Activated CD8-positive, alpha-beta memory T cell treated with anti-CD3 and anti-CD28 coated beads, Interleukin-2, amount 10 ng/mL, durations not matched to agents 7 days and 5 days (primary cell): ENCODE data around the gene JKAMP. TPM values are rescaled to one million over a fixed set of nuclear protein-coding genes. Genes with fewer than 3 reads are reported as not detected.

ENCODE experiments used
- ATAC-seq: fragments of 150-1000 bp; cut with Tn5 transposase; one replicate; pipeline ENCODE4 v1.10.0; 2021; ENCODE audit warnings: moderate library complexity
- CTCF ChIA-PET: fragments of 350-600 bp; sonication (Branson Sonifier 250); formaldehyde crosslinking; loops from one replicate; lab custom pipeline; 2021; ENCODE audit warnings: antibody characterized with exemption; lab: Charles Lee
- DNase-seq: peaks from one replicate; pipeline ENCODE4 v3.0.0-alpha.2; 2020
- H3K27ac Mint-ChIP-seq: one replicate; pipeline ENCODE4 v1.8.0; 2021; ENCODE audit warnings: mild to moderate bottlenecking, mixed read lengths
- H3K27me3 Mint-ChIP-seq: one replicate; pipeline ENCODE4 v1.8.0; 2021; ENCODE audit warnings: mixed read lengths
- H3K36me3 Mint-ChIP-seq: one replicate; pipeline ENCODE4 v1.8.0; 2021; ENCODE audit warnings: mild to moderate bottlenecking, mixed read lengths
- H3K4me1 Mint-ChIP-seq: one replicate; pipeline ENCODE4 v1.8.0; 2021; ENCODE audit warnings: mixed read lengths
- H3K4me3 Mint-ChIP-seq: one replicate; pipeline ENCODE4 v1.8.0; 2021; ENCODE audit warnings: mild to moderate bottlenecking, moderate library complexity, mixed read lengths
- H3K9me3 Mint-ChIP-seq: one replicate; pipeline ENCODE4 v1.8.0; 2022; ENCODE audit warnings: low read depth, mixed read lengths
- total RNA-seq, 2 experiments: library from RNA; stranded (reverse); gene quantifications; one replicate each; pipeline ENCODE4 v1.2.3, GENCODE V29; 2021

Gene JKAMP
- total RNA-seq, 2 experiments from 2014 or later, result 20.3 to 25.0 TPM

DNA sequence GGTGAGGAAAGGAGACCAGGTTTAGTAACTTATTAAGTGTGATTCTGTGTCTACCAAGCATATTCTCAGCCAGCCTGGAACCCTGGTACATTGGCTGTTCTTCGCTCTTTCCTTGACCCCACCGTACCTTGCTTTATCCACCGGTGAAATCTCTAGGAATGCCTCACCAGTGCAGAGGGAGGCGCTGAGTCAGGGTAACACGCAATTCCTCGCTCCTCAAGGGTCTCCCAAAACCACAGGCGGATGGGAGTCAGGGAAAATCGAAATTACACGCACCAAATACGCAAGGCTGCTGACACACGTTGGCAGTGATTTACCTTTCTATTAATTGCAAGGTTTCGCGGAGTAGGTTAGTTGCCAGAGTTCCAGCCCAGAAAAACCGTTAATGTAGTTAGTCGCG, 954 bp upstream of the JKAMP start:
- ATAC-seq, result no peak

DNA sequence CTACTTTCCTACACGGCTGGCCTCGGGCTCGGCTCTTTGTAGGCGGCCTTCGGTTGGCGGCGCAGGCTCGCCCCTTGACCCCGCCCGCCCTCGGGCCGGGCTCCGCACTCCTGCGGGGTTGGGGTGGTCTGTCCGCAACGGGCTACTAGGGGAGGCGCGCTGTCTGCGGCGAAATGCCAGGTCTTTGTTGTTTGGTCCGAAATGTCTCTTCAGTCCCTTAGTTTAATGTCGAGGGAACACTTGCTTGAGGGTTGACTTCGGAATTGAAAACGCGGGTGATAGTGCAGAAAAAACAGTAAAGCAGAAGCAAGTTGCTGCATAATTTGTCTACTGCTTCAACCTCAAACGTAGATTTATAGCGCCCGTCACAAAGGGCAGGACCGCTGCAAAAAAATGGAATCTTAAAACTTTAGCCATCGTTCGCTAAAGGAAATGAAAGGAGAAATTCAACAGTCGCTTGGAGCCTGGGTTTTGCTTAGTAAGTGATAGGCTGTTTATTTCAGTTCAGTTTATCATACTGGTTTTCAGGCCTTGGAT, 390 bp downstream of the JKAMP start:
- ATAC-seq, result peak; percentile 72
- CTCF ChIA-PET, result interaction anchor here (0.7 to 1.9 kb wide), 9 partner anchors 10 to 681 kb away, joined by 3 to 7 read pairs (median 3); partner anchors contain the start of gene DHRS7
- Mint-ChIP-seq H3K27ac (peak overlapping the region; percentile 94), H3K4me1 (peaks cover 60% of the 10 kb centered on the region), H3K27me3 (no peaks in the 10 kb centered on the region), H3K36me3 (peaks cover 24% of the 10 kb centered on the region), H3K4me3 (peak overlapping the region; percentile 97), H3K9me3 (no peaks in the 10 kb centered on the region)
- no peak for DNase-seq

More for the DNA sequence above, 954 bp upstream of the JKAMP start:
- no peak for DNase-seq
- Mint-ChIP-seq H3K9me3 (no peaks in the 10 kb centered on the region), H3K4me3 (peak overlapping the region; percentile 97), H3K27ac (peak overlapping the region; percentile 94), H3K27me3 (no peaks in the 10 kb centered on the region), H3K4me1 (peaks cover 60% of the 10 kb centered on the region), H3K36me3 (peaks cover 18% of the 10 kb centered on the region)
- CTCF ChIA-PET, result interaction anchor here (1.3 to 1.7 kb wide), 3 partner anchors 19 to 682 kb away, joined by 3 to 7 read pairs (median 3); partner anchors contain the start of gene DHRS7

DNA sequence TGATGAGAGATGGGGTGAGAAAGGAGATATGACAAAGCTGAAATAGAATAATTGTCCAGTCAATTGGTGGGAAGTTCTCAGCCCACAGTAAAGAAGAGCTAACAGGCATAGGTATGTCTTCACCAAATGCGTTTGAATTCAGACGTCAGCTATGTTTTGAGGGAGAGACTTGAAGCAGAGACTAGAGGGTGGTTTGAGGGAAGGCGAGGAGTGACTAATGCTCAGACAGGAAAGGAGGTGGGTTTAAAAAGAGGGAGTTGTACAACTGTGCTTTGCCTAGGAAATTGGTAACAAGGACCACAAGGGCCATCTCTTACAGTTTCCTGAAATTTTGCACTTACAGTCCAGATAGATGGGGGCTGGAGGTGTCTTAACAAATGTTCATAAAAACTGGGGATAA, 6.4 kb downstream of the JKAMP start:
- peak overlapping the region; percentile 5 for H3K27ac Mint-ChIP-seq
- peaks cover 59% of the 10 kb centered on the region for H3K36me3 Mint-ChIP-seq

DNA sequence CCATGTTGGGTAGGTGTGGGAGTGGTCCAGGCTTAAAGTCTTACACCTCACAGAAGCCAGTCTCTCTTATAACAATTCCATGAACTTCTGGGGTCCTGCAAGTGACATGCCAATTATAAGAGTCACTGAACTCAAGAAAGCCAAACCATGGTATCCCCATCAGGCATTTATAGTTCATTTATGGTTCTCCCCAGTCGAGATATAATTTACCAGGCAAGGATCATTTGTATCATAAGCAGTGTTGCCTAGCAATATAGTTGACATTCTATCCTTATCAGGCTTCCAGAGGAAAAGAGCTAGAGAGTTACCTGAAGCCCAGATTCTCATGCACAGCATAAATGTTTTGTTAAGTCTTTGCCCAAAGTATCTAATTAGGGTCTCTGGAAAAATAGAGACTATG, 8.1 kb downstream of the JKAMP start:
- Mint-ChIP-seq H3K27ac (no peak overlapping the region), H3K27me3 (no peaks in the 10 kb centered on the region), H3K4me1 (peaks cover 32% of the 10 kb centered on the region), H3K4me3 (no peak overlapping the region), H3K9me3 (no peaks in the 10 kb centered on the region), H3K36me3 (peaks cover 63% of the 10 kb centered on the region)
- CTCF ChIA-PET, result interaction anchor here (1.2 kb wide), 1 partner anchor 15 kb away, joined by 3 read pairs; no protein-coding TSS in a partner anchor
- DNase-seq (no peak), ATAC-seq (no peak)

More for the DNA sequence above, 6.4 kb downstream of the JKAMP start:
- H3K4me3 Mint-ChIP-seq, result no peak overlapping the region
- CTCF ChIA-PET, result interaction anchor here (0.8 to 1.5 kb wide), 2 partner anchors 9 to 990 kb away, joined by 3 to 4 read pairs; no protein-coding TSS in a partner anchor
- DNase-seq (no peak), ATAC-seq (no peak)
- no peaks in the 10 kb centered on the region for H3K27me3 Mint-ChIP-seq
- peaks cover 33% of the 10 kb centered on the region for H3K4me1 Mint-ChIP-seq
- no peaks in the 10 kb centered on the region for H3K9me3 Mint-ChIP-seq

DNA sequence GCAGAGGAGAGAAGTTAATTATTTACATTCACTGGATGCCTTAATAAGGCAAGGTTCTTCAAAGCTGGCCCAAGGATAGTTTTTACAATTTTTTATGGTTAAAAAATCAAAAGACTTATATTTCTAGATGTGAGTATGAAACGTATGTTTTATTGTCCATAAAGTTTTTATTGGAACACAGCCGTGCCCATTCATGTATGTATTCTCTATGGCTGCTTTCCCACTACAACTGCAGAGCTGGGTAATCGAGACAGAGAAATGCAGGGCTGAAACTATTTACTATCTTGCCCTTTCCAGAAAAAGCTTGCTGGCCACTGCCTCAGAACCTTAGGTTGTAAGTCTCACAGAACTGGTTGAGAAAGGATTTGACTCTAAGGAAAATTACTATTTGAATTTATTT, 16.4 kb downstream of the JKAMP start:
- Mint-ChIP-seq H3K4me3 (no peak overlapping the region), H3K4me1 (peaks cover 11% of the 10 kb centered on the region), H3K9me3 (no peaks in the 10 kb centered on the region), H3K27ac (no peak overlapping the region), H3K27me3 (no peaks in the 10 kb centered on the region), H3K36me3 (peaks cover 22% of the 10 kb centered on the region)
- CTCF ChIA-PET, result interaction anchor here (1.2 to 1.8 kb wide), 3 partner anchors 10 to 13 kb away, joined by 3 to 4 read pairs (median 4); no protein-coding TSS in a partner anchor
- DNase-seq (no peak), ATAC-seq (no peak)

DNA sequence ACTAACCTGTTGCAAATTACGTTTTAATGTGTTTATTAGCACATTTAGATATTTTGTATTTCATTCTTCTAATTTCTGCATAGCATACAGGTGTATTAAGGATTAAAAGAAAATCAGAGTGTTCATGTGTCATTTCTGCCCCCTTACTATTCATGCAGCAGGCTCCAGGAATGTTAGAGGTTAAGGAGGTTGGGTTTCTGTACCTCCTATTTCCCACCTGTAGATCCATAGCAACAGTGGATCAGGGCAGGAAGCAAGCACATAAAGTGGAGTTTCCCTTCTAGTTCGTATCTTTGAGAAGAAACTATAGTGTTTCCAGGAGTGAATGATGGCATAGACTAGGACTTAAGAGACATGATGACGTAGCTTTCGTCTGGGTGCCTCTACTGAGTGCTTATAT, 18.9 kb downstream of the JKAMP start:
- Mint-ChIP-seq H3K27me3 (no peaks in the 10 kb centered on the region), H3K4me3 (no peak overlapping the region), H3K27ac (no peak overlapping the region), H3K4me1 (peaks cover 5% of the 10 kb centered on the region), H3K9me3 (no peaks in the 10 kb centered on the region), H3K36me3 (peaks cover 13% of the 10 kb centered on the region)
- no peak for DNase-seq
- CTCF ChIA-PET, result interaction anchor here (0.8 kb wide), 1 partner anchor 9 kb away, joined by 3 read pairs; no protein-coding TSS in a partner anchor
- ATAC-seq, result no peak

DNA sequence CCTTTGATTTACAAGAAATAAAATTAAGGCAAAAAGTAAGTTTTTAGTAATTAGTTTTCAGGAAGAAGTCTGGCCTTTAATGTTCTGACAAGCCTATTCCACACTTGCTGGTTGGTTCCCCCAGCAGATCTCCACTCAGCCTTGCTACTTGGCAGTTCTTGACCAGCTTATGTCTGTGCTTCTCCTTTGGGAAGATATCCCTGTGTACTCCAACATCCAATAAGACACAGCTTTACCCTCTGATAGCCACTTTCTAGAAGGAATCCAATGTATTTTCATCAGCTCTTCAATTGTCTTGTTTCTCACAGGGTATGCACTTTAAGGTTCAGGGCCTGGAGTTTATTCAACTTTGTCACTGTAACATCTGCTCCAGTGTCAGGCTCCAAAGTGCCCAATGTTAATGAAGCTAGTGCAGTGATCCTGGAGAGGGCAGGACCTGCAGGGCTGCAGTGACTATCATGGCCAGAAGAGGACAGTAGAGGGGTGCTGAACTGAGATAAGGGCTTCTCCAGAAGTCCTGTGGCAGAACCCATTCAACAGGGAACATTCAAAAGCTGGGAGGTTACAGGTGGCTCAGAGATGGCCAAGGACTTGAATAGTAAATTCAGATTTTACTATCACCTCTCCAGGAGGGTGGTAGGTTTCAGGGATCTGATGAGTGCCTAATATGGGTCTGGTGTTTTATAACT, 22.9 kb downstream of the JKAMP start:
- ATAC-seq, result peak; percentile 71
- Mint-ChIP-seq H3K36me3 (peaks cover 7% of the 10 kb centered on the region), H3K4me1 (peaks cover 5% of the 10 kb centered on the region), H3K9me3 (no peaks in the 10 kb centered on the region), H3K4me3 (no peak overlapping the region), H3K27ac (no peak overlapping the region), H3K27me3 (peaks cover 6% of the 10 kb centered on the region)
- CTCF ChIA-PET, result interaction anchor here (0.6 to 4.5 kb wide), 9 partner anchors 9 to 457 kb away, joined by 3 to 26 read pairs (median 3); partner anchors contain the start of genes CCDC175, JKAMP and L3HYPDH
- DNase-seq, result peak; percentile 70

DNA sequence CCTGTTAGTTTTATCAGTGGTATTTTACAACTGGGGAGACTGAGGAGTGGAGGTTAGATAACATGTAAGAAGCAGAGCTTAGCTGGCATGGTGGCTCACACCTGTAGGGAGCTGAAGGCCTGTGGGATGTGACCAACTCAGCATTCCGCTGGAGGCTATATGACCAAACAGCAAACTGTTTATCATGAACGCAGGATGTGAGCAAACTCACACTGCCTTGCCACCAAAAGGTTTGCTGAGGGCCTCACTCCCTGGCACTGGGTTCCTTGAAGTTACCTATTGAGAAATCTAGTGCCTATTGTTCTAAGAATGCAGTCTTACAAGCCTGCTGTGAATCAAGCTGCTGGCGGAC, 23.4 kb downstream of the JKAMP start:
- no peak for ATAC-seq
- H3K4me3 Mint-ChIP-seq, result no peak overlapping the region
- H3K9me3 Mint-ChIP-seq, result no peaks in the 10 kb centered on the region
- no peak overlapping the region for H3K27ac Mint-ChIP-seq
- peaks cover 6% of the 10 kb centered on the region for H3K27me3 Mint-ChIP-seq
- DNase-seq, result no peak
- H3K36me3 Mint-ChIP-seq, result peaks cover 7% of the 10 kb centered on the region
- H3K4me1 Mint-ChIP-seq, result peaks cover 5% of the 10 kb centered on the region
- CTCF ChIA-PET, result interaction anchor here (0.7 to 4.5 kb wide), 6 partner anchors 10 to 457 kb away, joined by 3 to 26 read pairs (median 3); partner anchors contain the start of genes CCDC175, JKAMP and L3HYPDH

DNA sequence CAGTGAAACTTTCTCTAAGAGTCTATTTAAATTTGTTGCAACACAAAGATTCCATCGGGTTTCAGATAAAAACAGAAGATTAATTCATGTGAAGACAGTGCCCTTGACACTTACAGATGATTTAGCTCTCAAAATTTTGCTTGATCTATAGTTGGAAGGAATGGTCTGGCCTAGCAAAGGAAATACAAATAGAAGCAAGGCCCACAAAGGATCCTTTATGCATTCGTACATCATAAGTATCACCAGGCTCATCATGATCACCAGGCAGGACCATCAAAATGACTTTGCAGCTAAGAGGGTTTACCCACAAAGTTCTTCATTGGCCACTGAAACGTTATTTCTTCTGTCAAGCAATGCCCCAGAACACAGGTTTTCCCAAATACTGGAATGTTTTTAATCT, 24.8 kb downstream of the JKAMP start:
- Mint-ChIP-seq H3K27me3 (peaks cover 6% of the 10 kb centered on the region), H3K9me3 (no peaks in the 10 kb centered on the region), H3K4me3 (no peak overlapping the region), H3K36me3 (peaks cover 2% of the 10 kb centered on the region), H3K4me1 (peaks cover 5% of the 10 kb centered on the region), H3K27ac (no peak overlapping the region)
- DNase-seq (no peak), ATAC-seq (no peak)
- CTCF ChIA-PET, result interaction anchor here (0.9 to 4.5 kb wide), 3 partner anchors 11 to 68 kb away, joined by 3 to 26 read pairs (median 3); partner anchors contain the start of gene CCDC175

DNA sequence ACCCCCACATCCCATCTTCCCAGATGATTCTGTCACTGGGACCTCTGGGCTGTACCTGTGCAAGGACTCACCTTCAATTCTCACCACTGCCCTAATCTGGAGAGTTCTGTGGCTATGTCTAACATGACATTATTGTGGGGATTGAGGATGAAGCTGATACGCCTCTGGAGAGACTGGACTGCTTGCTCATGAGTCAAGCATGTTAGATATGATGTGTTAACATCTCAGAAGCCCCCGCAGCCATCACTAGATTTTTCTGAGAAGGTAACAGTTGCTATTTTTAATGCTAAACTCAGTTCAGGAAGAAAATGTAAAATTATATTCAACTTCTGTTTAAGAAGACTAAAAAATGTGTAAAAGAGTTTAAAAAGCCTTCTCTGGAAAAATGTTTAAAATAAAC, 25.7 kb downstream of the JKAMP start:
- H3K9me3 Mint-ChIP-seq, result no peaks in the 10 kb centered on the region
- no peak overlapping the region for H3K4me3 Mint-ChIP-seq
- H3K4me1 Mint-ChIP-seq, result no peaks in the 10 kb centered on the region
- no peaks in the 10 kb centered on the region for H3K36me3 Mint-ChIP-seq
- peaks cover 8% of the 10 kb centered on the region for H3K27me3 Mint-ChIP-seq
- CTCF ChIA-PET, result interaction anchor here (1.0 to 4.5 kb wide), 2 partner anchors 12 to 67 kb away, joined by 3 to 26 read pairs; partner anchors contain the start of gene CCDC175
- H3K27ac Mint-ChIP-seq, result no peak overlapping the region
- no peak for DNase-seq
- no peak for ATAC-seq

DNA sequence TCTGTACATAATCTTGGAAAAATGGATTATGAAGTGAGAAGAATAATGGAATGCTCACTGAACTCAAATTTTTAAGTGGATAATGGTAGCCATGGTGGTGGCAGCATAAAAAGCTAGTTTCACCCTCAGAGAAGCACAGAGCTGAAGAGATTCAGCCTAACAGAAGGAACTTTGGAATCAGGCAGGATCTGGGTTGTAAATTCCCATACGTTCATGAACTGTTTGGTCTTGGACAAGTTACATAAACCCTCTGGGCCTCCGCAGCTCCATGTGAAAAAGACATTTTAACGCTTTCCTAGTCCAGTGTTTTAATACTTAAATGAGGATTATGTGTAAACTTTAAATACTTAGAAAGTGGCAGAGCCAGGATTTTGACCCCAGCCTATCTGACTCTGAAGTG, 26.6 kb downstream of the JKAMP start:
- H3K4me3 Mint-ChIP-seq, result no peak overlapping the region
- H3K9me3 Mint-ChIP-seq, result no peaks in the 10 kb centered on the region
- ATAC-seq, result no peak
- no peaks in the 10 kb centered on the region for H3K4me1 Mint-ChIP-seq
- peaks cover 13% of the 10 kb centered on the region for H3K27me3 Mint-ChIP-seq
- DNase-seq, result no peak
- no peak overlapping the region for H3K27ac Mint-ChIP-seq
- CTCF ChIA-PET, result interaction anchor here (1.4 kb wide), 1 partner anchor 14 kb away, joined by 4 read pairs; no protein-coding TSS in a partner anchor
- H3K36me3 Mint-ChIP-seq, result no peaks in the 10 kb centered on the region

DNA sequence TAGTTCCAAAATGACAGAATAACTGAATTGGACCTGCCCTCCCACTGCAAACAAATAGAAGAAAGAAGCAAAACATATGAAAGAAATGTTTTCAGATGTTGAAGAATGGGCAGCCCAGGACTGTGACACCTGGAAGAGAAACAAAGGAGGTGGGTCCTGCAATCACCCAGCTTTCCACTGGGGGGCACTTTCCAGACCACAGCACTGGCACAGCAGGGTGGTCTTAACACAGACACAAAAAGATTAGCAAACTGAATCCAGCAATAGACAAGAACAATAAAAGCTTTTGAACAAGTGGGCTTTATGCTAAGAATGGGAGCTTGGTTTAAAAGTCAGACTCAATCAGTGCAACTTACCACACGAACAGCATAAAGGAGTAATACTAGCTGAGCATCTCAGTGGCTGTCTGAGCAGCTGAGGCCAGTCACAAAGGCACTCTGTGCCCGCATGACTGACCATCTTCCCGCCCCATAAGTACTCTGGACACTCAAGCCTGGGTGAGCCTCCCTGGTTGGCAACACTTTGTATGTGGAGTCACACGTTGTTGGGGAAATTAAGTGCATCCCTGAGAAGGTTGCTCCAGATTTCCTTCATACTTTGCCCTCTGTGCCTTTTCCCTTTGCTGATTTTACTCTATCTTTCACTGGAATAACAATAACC, 27.7 kb downstream of the JKAMP start:
- DNase-seq (no peak), ATAC-seq (no peak)
- Mint-ChIP-seq H3K9me3 (no peaks in the 10 kb centered on the region), H3K4me3 (no peak overlapping the region), H3K27me3 (peaks cover 20% of the 10 kb centered on the region), H3K4me1 (no peaks in the 10 kb centered on the region), H3K36me3 (no peaks in the 10 kb centered on the region), H3K27ac (no peak overlapping the region)
- CTCF ChIA-PET, result interaction anchor here (1.0 to 1.4 kb wide), 3 partner anchors 9 to 15 kb away, joined by 3 to 4 read pairs (median 3); no protein-coding TSS in a partner anchor

DNA sequence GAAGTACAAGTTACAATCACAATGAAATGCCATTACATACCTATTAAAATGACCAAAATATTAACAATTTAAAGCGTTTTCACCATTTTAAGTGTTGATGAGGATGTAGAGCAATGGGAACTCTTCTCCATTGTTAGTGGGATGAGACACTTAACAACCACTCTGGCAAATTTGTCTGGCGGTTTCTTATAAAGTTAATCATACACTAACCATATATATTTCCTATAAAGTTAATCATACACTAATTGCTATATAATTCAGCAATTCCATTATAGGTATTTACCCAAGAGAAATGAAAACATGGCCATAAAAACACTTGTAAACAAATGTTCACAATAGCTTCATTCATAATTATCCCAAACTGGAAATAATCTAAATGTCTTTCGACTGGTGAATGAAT, 35.9 kb downstream of the JKAMP start:
- H3K36me3 Mint-ChIP-seq, result no peaks in the 10 kb centered on the region
- no peak overlapping the region for H3K4me3 Mint-ChIP-seq
- DNase-seq (no peak), ATAC-seq (no peak)
- H3K27me3 Mint-ChIP-seq, result peaks cover 18% of the 10 kb centered on the region
- H3K27ac Mint-ChIP-seq, result no peak overlapping the region
- CTCF ChIA-PET, result no interaction called here
- no peaks in the 10 kb centered on the region for H3K9me3 Mint-ChIP-seq
- no peaks in the 10 kb centered on the region for H3K4me1 Mint-ChIP-seq
